Vagina (tissue), 2 donors: Measurements from ENCODE around the gene PFDN5.

Experiments used
- POLR2A ChIP-seq, 2 donors: fragments of 450-650 bp; IDR thresholded peaks; one replicate each; pipeline ENCODE4 v1.6.1; 2017; ENCODE audit warnings: antibody characterized with exemption in 2 of 2, mild to moderate bottlenecking in 2 of 2, moderate library complexity in 2 of 2
- TF ChIP-seq, protein P1 (sequence below), 3 experiments: fragments of 450-650 bp in 2 of 3; fragments of 200-600 bp in 1 of 3; sonication (generic) in 1 of 3; IDR thresholded peaks; one replicate each; pipeline ENCODE4 v1.5.1; 2017 to 2019; ENCODE audit warnings: antibody characterized with exemption in 3 of 3, mild to moderate bottlenecking in 2 of 3, moderate library complexity in 2 of 3

DNA sequence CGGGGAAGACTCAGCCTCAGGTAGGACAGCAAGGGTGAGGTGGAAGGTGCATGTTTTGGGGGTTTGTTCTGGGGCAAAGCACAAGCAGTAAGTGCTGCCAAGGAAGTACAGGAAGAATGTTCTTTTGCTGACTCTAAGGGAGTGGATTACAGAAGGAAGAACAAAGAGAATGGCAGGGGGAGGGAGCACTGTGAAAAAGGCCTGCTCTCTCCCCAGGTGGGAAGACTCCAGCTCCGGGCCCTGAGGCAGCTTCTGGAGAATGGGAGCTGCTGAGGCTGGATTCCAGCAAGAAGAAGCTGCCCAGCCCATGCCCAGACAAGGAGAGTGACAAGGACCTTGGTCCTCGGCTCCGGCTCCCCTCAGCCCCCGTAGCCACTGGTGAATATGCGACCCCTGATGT is 7.0 kb upstream of the PFDN5 start:
- no peak for TF ChIP-seq POLR2A (IDR thresholded peaks at IDR 0.05)
- TF ChIP-seq, protein P1, sequence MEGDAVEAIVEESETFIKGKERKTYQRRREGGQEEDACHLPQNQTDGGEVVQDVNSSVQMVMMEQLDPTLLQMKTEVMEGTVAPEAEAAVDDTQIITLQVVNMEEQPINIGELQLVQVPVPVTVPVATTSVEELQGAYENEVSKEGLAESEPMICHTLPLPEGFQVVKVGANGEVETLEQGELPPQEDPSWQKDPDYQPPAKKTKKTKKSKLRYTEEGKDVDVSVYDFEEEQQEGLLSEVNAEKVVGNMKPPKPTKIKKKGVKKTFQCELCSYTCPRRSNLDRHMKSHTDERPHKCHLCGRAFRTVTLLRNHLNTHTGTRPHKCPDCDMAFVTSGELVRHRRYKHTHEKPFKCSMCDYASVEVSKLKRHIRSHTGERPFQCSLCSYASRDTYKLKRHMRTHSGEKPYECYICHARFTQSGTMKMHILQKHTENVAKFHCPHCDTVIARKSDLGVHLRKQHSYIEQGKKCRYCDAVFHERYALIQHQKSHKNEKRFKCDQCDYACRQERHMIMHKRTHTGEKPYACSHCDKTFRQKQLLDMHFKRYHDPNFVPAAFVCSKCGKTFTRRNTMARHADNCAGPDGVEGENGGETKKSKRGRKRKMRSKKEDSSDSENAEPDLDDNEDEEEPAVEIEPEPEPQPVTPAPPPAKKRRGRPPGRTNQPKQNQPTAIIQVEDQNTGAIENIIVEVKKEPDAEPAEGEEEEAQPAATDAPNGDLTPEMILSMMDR (IDR thresholded peaks at IDR 0.05): no peak
